LNCAP (cell line): ENCODE measurements around the gene UBR3.

ENCODE experiments used
- CTCF ChIP-seq: fragments of 450-650 bp; IDR thresholded peaks from 2 replicates; pipeline ENCODE4 v1.5.1; 2017; ENCODE audit warnings: mild to moderate bottlenecking

Gene UBR3

GRCh38 chr2:170092436-170093060, 265.3 kb downstream of the UBR3 start:
- TF ChIP-seq CTCF = no peak

- no peak for TF ChIP-seq CTCF
These were observed 268.1 kb downstream of the UBR3 start for GRCh38 chr2:170095380-170095779.

- no peak for TF ChIP-seq CTCF
These were observed 271.5 kb downstream of the UBR3 start for GRCh38 chr2:170098626-170099312.

- no peak for TF ChIP-seq CTCF
These were observed 274.5 kb downstream of the UBR3 start for GRCh38 chr2:170101789-170102188.

GRCh38 chr2:170106102-170106840, 279.0 kb downstream of the UBR3 start:
- TF ChIP-seq CTCF = no peak

GRCh38 chr2:170113168-170113894, 286.1 kb downstream of the UBR3 start:
- TF ChIP-seq CTCF = no peak

GRCh38 chr2:170115501-170116229, 288.4 kb downstream of the UBR3 start:
- no peak for TF ChIP-seq CTCF
